Activated gamma-delta T cell treated with anti-CD3 and anti-CD28 coated beads, Interleukin-2, amount 50 U/mL, for 16 hours (primary cell): ENCODE measurements around the gene GNAO1.

Experiments
- DNase-seq: peaks from one replicate; pipeline ENCODE4 v3.0.0-alpha.2; 2020; ENCODE audit warnings: low read depth

The GNAO1 gene

DNA sequence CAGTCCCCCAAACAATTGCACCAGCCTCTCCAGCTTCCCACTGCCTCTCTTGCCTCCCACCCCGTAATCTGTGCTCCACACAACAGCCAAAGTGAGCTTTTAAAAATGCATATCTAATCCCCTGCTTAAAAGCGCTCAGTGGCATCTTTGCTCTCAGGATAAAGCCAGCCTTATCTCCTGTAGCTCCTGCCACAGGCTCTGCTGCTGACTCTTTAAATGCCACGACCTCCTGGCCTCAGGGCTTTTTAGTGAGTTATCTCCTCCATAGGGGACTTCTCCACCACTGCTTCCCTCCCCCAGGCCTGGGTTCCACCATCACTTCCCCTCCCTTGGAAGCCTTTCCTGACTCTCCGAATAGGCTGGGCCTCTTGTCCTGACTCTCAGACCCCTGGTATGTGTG is 98.6 kb downstream of the GNAO1 start:
- DNase-seq: no peak

DNA sequence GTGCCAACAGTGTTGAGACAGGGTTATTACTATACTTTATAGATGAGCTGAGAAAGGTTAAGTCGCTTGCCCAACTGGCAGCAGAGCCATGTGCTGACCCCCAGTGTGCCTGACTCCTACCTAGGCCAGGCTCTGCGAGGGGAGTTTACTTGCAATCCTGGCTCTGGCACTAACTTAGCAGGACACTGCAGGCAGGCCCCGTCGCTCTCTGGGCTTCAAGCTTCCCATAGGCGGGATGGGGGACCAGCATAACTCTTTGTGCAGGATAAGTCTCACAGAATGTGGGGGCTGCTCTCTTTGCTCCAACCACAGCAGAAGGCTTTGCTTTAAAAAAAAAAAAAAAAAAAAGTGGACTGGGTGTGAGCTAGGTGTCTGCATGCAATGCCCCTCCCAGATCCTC is 102.7 kb downstream of the GNAO1 start:
- no peak for DNase-seq

DNA sequence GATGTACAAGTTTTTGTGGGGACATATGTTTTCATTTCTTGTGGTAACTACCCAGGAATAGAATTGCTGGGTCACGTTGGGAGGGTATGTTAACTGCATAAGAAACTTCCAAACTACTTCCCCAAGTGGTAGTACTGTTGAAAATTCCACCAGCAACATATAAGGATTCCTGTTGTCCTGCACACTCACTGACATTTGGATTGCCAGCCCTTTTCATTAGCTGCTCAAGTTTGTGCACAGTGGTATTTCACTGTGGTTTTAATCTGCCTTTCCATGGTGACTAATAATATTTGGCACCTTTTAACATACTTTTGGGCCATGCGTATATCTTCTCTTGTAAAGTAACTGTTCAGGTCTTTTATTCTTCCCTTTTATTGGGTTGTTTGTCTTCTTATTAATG is 103.3 kb downstream of the GNAO1 start:
- no peak for DNase-seq

GRCh38 chr16:56295059-56295665 is 103.9 kb downstream of the GNAO1 start:
- no peak for DNase-seq

DNA sequence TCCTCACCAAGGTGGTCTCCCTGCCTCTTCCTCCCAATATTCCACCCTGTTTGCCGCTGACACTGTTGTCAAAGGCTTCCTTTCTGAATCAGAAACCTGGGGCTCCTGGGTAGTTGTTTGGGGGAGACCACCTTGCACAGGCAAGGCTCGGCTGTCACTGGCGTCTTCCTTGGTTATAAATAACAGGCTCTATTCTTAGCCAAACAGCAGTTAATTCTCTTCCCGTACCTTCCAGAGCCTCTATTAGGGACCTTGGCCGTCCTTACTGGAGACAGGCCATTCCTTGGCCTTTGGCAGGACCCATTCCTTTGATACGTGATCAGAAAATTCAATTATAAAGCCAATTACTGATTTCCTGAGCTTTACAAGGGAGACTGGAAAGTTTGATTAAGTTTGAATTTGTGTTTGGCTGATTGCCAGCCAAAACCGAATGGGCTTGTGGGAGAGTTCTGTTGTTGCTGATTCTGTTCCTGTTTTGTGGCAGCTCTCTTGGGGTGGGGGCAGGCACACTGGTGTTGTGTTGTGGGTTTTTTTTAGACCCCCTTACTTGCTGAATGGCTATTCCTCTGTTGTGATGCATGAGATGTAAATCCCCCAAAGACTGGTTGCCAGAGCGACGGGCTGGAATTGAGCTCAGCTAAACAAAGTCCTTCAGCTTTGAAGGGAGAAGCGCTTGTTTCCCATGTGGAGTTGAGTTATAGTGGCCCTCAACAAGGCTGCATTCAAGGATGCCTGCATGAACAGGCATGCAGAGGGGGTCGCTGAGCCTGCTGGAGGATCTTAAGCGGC is 104.6 kb downstream of the GNAO1 start:
- DNase-seq: no peak

DNA sequence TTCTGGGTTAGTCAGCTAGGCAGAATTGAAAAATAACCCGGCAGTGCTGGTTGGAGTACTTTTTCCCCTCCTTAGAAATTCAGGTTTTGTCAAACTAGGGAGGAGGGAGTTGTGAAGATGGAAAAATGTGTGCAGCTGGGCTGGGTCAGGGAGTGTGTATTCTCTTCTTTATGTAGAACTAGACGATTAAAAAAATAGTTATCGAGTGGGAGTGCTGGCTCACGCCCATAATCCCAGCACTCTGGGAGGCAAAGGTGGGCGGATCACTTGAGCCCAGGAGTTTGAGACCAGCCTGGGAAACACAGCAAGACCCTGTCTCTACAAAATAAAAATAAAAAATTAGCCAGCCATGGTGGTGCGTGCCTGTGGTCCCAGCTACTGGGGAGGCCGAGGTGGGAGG is 106.4 kb downstream of the GNAO1 start:
- DNase-seq: no peak

- DNase-seq: no peak
These were observed 106.8 kb downstream of the GNAO1 start for GRCh38 chr16:56298116-56298515.

GRCh38 chr16:56298948-56299596 is 107.8 kb downstream of the GNAO1 start:
- no peak for DNase-seq

- DNase-seq: no peak
These were observed 108.9 kb downstream of the GNAO1 start for GRCh38 chr16:56300242-56300623.

GRCh38 chr16:56300891-56301850 is 109.9 kb downstream of the GNAO1 start:
- DNase-seq: no peak

DNA sequence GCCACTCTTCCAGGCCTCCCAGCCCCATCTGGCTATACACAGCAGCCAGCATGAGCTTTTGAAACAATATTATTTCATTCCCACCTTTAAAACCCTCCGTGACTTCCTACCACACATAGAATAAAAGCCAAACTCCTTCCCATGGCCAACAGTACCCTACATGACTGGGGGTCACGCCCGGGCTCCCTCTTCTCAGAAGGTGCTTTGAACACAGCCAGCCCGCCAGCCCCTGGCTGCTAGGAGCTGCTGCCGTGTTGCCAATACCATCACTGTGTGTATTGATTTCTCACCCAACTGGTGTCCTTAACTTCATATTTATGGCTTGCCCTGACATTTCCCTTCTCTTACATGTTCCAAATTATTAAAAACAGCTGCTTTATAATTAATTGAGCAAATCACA is 111.2 kb downstream of the GNAO1 start:
- DNase-seq: no peak

- DNase-seq: no peak
These were observed 111.9 kb downstream of the GNAO1 start for GRCh38 chr16:56303066-56303715.

DNA sequence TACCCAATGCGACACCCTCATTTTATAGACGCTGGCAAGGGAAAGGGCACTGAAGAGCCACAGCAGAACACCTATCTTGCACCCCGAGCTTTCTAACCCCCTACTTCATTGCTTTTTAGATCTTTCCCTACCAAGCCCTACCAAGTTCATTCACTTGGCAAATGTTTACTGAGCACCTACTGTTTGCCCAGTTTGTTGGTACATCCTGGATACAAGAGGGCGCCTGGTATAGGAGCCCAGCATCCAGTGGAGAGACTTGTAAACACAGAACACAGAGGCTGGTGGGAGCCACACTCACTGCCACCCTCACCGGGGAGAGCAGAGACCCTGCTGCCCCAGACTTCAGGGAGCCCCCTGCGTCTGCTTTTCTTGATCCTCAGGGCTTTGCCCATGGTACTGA is 112.6 kb downstream of the GNAO1 start:
- DNase-seq: no peak

- no peak for DNase-seq
These were observed 114.8 kb downstream of the GNAO1 start for GRCh38 chr16:56305956-56306565.

GRCh38 chr16:56306690-56307533 is 115.6 kb downstream of the GNAO1 start:
- DNase-seq: no peak

- DNase-seq: no peak
These were observed 116.2 kb downstream of the GNAO1 start for GRCh38 chr16:56307534-56307873.

GRCh38 chr16:56309008-56309407 is 117.7 kb downstream of the GNAO1 start:
- no peak for DNase-seq

DNA sequence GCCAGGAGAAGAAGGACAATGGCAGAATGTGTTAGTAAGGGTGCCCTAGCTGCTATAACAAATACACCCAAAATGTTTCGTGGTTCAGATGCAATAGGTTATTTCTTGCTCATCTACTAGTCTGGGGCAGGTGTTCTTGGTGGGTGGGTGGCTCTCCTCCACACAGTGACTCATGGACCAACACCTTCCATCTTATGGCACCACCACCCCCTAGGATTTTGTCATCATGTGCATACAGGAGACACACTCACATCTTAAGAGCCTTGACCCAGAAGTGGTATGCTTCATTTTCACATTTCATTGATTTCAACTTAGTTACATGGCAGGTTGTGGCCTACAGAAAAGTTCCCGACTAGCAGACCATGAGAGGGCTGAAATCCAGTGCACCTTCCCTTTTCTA is 119.4 kb downstream of the GNAO1 start:
- DNase-seq: no peak

DNA sequence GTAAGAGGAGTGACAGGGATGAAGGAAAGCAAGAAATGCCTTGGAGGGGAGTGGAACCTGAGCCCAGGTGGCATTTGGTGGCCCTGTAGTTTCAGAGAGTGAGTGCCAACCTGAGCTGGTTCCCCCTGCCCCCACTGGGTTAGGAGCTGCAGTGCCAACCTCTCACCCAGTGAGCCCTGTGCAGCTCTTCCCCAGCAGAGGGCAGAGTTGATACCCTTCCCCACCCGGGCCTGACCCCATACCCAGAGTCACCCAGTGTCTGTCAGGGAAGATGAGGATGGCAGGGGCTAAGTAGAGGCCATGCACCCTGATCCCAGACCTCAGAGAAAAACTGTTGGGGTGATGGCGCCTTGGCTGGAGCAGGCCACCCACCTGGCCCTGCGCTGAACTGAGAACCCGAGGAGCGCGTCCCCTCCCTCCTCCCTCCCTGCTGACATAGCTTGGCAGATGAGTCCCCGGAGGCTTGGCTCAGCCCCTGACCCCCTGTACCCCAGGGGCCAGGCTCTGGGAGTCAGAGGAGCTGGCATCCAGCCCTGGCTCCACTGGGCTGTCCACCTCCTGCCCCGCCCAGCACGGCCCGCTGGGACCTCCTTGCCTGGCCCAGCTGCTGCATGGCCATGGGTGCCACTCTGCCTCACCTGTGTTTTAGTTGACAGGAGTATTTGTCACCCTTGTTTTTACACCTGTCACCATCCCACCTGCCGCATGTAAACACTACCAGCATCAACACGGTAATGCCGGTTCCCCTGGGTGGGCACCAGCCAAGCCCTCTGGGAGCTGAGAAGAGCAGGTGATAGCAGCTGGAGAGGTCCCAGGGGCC is 120.1 kb downstream of the GNAO1 start:
- DNase-seq: no peak

GRCh38 chr16:56312028-56312300 is 120.7 kb downstream of the GNAO1 start:
- DNase-seq: no peak
